Activated T-cell treated with anti-CD3 and anti-CD28 coated beads, Interleukin-2, amount 50 U/mL, for 24 hours (primary cell): ENCODE results near the gene SPAG9.
"Not testable (repeated sequence)": the region's sequence is repeated elsewhere in the genome, so short reads cannot be mapped to it uniquely, and the experiment has no call there.

Experiments used
- DNase-seq: peaks from one replicate; pipeline ENCODE4 v3.0.0-alpha.2; 2020
- H3K27ac Mint-ChIP-seq: 2 replicates; pipeline ENCODE4 v1.8.0; 2020; ENCODE audit warnings: mild to moderate bottlenecking, mixed read lengths
- H3K27me3 Mint-ChIP-seq: 2 replicates; pipeline ENCODE4 v1.8.0; 2020; ENCODE audit warnings: mixed read lengths
- H3K36me3 Mint-ChIP-seq: 2 replicates; pipeline ENCODE4 v1.8.0; 2020; ENCODE audit warnings: low read depth, mixed read lengths
- H3K4me1 Mint-ChIP-seq: 2 replicates; pipeline ENCODE4 v1.8.0; 2020; ENCODE audit warnings: low read depth, mixed read lengths
- H3K4me3 Mint-ChIP-seq: 2 replicates; pipeline ENCODE4 v1.8.0; 2020; ENCODE audit warnings: mild to moderate bottlenecking, moderate library complexity, mixed read lengths
- H3K9me3 Mint-ChIP-seq: 2 replicates; pipeline ENCODE4 v1.8.0; 2020; ENCODE audit warnings: mixed read lengths

Gene SPAG9

GRCh38 chr17:51121620-51122472, 1.2 kb upstream of the SPAG9 start:
- peak overlapping the region; percentile 90 for H3K4me3 Mint-ChIP-seq
- H3K27ac Mint-ChIP-seq, result peak overlapping the region; percentile 100
- no peaks in the 10 kb centered on the region for H3K9me3 Mint-ChIP-seq
- peak; percentile 88 for DNase-seq
- peaks cover 47% of the 10 kb centered on the region for H3K4me1 Mint-ChIP-seq
- no peaks in the 10 kb centered on the region for H3K27me3 Mint-ChIP-seq
- H3K36me3 Mint-ChIP-seq, result peaks cover 21% of the 10 kb centered on the region

GRCh38 chr17:51120357-51120738, 320 bp downstream of the SPAG9 start:
- no peak for DNase-seq
- Mint-ChIP-seq H3K27me3 (no peaks in the 10 kb centered on the region), H3K9me3 (no peaks in the 10 kb centered on the region), H3K36me3 (peaks cover 29% of the 10 kb centered on the region), H3K27ac (peak overlapping the region; percentile 97), H3K4me1 (peaks cover 61% of the 10 kb centered on the region), H3K4me3 (peak overlapping the region; percentile 90)

GRCh38 chr17:51119415-51120356, 982 bp downstream of the SPAG9 start:
- Mint-ChIP-seq H3K9me3 (no peaks in the 10 kb centered on the region), H3K27ac (peak overlapping the region; percentile 97), H3K27me3 (no peaks in the 10 kb centered on the region), H3K4me3 (peak overlapping the region; percentile 90), H3K36me3 (peaks cover 32% of the 10 kb centered on the region), H3K4me1 (peaks cover 66% of the 10 kb centered on the region)
- peak; percentile 63 for DNase-seq

DNA sequence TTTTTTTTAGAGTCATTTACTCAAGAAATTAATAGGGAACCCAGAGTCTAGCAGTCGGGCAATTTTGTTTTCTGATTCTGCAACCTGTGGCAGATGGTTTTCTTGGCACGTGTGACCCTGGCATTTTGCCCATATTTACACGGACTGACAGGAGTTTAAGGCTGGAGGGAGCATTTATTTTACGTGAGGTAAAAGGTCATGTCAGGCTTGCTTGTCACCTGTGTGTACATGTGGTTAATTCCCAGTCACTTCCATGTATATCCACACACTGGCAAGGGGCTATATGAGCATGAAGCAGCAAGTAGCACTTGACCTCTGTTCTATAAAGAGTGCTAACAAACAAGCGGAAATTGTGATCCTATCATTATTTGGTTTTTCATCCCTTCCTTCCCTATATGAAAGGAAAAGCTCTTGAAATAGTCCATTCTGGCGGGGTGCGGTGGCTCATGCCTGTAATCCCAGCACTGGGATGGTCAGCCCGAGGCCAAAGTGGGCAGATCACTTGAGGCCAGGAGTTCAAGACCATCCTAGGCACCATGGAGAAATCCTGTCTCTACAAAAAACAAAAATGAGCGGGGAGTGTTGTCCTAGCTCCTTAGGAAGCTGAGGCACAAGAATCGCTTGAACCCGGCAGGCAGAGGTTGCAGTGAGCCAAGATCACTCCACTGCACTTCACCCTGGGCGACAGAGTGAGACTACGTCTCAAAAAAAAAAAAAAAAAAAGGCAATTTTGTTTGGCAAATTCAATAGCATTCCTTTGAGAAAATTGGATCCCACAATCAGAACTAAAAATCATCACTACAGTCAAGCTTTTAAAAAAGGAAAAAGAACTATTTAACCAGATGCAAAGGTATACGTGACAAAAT, 2.1 kb downstream of the SPAG9 start:
- Mint-ChIP-seq H3K9me3 (no peaks in the 10 kb centered on the region), H3K27me3 (no peaks in the 10 kb centered on the region), H3K36me3 (peaks cover 32% of the 10 kb centered on the region), H3K27ac (peak overlapping the region; percentile 11), H3K4me3 (peak overlapping the region; percentile 90), H3K4me1 (peaks cover 66% of the 10 kb centered on the region)
- DNase-seq, result no peak

DNA sequence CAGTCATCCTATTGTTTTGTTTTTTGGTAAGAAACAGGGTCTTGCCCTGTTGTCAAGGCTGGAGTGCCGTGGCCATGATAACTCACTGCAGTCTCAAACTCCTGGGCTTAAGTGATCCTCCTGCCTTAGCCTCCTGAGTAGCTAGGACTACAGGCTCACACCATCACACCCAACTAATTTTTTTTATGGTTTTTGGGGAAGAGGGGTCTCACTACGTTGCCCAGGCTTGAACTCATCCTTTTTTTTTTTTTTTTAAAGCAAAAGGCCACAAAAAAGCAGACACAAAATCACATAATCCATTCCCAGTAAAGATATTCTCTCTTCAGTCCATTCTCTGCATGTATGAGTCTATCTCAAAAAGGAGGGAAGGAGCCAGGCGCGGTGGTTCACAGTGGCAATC, 5.5 kb downstream of the SPAG9 start:
- H3K4me1 Mint-ChIP-seq, result peaks cover 54% of the 10 kb centered on the region
- no peaks in the 10 kb centered on the region for H3K27me3 Mint-ChIP-seq
- DNase-seq, result no peak
- H3K9me3 Mint-ChIP-seq, result no peaks in the 10 kb centered on the region
- no peak overlapping the region for H3K27ac Mint-ChIP-seq
- H3K4me3 Mint-ChIP-seq, result no peak overlapping the region
- H3K36me3 Mint-ChIP-seq, result peaks cover 34% of the 10 kb centered on the region

DNA sequence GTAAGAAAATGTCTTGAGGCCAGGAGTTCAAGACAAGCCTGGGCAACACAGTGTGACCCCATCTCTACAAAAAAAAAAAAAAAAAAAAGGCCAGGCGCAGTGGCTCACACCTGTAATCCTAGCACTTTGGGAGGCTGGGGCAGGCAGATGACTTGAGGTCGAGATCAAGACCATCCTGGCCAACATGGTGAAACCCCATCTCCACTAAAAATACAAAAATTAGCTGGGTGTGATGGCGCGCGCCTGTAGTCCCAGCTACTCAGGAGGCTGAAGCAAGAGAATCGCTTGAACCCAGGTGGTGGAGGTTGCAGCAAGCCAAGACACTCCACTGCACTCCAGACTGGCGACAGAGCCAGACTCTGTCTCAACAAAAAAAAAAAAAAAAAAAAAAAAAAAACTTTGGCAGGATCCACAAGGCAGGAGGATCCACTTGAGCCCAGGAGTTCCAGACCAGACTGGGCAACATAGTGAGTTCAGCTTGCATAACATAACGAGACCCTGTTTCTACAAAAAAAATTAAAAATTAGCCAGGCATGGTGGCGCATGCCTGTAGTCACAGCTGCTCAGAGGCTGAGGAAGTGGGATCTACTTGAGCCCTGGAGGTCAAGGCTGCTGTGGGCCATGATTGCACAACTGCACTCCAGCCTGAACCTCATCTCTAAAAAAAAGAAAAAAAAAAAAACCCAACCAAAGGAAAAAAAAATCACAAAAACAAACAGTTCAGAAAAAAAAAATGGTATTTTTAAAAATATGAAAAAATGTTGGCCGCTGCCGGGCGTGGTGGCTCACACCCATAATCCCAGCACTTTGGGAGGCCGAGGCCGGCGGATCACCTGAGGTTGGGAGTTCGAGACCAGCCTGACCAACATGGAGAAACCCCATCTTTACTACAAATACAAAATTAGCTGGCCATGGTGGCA, 8.1 kb downstream of the SPAG9 start:
- not testable (repeated sequence) for DNase-seq, H3K9me3 Mint-ChIP-seq, H3K4me3 Mint-ChIP-seq, H3K27ac Mint-ChIP-seq, H3K27me3 Mint-ChIP-seq
- Mint-ChIP-seq H3K4me1 (peaks cover 33% of the 10 kb centered on the region), H3K36me3 (peaks cover 22% of the 10 kb centered on the region)

DNA sequence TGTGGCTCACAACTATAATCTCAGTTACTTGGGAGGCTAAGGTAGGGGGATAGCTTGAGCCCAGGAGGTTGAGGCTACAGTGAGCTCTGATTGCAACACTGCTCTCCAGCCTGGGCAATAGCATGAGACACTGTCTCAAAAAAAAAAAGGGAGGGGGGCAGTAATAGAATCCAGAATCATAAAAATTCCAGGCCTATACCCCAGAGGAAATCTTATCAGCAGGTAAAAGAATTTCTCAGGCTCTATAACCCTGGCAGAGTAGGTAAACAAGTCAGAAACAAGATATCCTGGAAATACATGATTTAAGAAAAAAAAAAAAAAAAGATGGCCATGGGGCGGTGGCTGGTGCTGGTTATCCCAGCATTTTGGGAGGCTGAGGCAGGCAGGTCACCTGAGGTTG, 12.9 kb downstream of the SPAG9 start:
- H3K4me1 Mint-ChIP-seq, result peaks cover 20% of the 10 kb centered on the region
- H3K27ac Mint-ChIP-seq, result no peak overlapping the region
- peaks cover 22% of the 10 kb centered on the region for H3K36me3 Mint-ChIP-seq
- H3K4me3 Mint-ChIP-seq, result no peak overlapping the region
- no peak for DNase-seq
- no peaks in the 10 kb centered on the region for H3K27me3 Mint-ChIP-seq
- no peaks in the 10 kb centered on the region for H3K9me3 Mint-ChIP-seq

DNA sequence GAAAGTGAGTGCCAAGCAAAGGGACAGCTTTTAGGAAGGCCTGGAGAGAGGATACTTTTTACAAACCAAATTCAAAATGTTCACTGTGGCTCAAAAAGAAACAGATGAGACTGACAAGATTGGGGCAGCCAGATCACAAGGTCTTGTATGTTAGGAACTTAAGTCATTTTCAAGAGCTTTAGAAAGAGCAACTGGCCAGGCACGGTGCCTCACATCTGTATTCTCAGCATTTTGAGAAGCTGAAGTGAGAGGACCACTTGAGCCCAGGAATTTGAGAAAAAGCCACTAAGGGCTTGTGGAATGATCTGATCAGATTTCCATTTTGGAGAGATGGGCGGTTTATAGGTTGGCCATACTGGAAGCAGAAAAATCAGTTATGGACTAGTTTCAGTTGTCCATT, 17.2 kb downstream of the SPAG9 start:
- Mint-ChIP-seq H3K9me3 (no peaks in the 10 kb centered on the region), H3K36me3 (peaks cover 19% of the 10 kb centered on the region), H3K27me3 (no peaks in the 10 kb centered on the region), H3K27ac (no peak overlapping the region), H3K4me1 (peaks cover 16% of the 10 kb centered on the region), H3K4me3 (no peak overlapping the region)
- DNase-seq, result no peak

GRCh38 chr17:51103050-51103449, 17.6 kb downstream of the SPAG9 start:
- H3K9me3 Mint-ChIP-seq, result no peaks in the 10 kb centered on the region

DNA sequence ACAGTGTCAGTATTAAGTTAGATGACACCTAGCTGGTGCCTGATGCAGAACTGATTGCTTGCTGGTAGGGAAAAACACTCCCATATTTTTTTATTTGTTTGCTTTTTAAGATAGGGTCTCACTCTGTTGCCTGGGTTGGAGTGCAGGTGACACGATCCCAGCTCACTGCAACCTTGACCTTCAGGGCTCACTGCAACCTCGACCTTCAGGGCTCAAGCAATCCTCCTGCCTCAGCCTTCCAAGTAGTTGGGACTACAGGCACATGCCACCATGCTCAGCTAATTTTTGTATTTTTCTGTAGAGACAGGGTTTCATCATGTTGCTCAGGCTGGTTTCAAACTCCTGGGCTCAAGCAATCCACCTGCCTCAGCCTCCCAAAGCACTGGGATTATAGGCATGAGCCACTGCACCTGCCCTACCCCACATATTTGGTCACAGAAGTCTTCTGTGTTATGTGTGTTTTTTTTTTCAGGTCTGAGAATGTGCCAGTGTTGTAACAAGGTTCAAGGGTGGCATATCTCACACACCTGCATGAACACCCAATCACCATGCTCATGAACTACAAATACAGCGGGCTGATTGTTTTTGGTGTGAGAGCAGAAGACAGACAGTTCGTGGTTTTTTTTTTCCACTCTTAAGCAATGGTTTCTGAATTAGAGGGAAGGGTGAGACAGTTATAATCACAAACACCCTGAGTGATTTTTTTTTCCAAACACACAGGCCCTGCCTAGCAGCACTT, 22.8 kb downstream of the SPAG9 start:
- no peak overlapping the region for H3K27ac Mint-ChIP-seq
- H3K27me3 Mint-ChIP-seq, result no peaks in the 10 kb centered on the region

More at GRCh38 chr17:51103050-51103449, 17.6 kb downstream of the SPAG9 start:
- DNase-seq, result no peak
- H3K27ac Mint-ChIP-seq, result no peak overlapping the region
- no peak overlapping the region for H3K4me3 Mint-ChIP-seq
- H3K4me1 Mint-ChIP-seq, result peaks cover 20% of the 10 kb centered on the region
- no peaks in the 10 kb centered on the region for H3K27me3 Mint-ChIP-seq
- H3K36me3 Mint-ChIP-seq, result peaks cover 21% of the 10 kb centered on the region

GRCh38 chr17:51091635-51092034, 29.0 kb downstream of the SPAG9 start:
- H3K36me3 Mint-ChIP-seq, result peaks cover 6% of the 10 kb centered on the region
- no peak overlapping the region for H3K4me3 Mint-ChIP-seq
- H3K27ac Mint-ChIP-seq, result no peak overlapping the region
- no peak for DNase-seq
- no peaks in the 10 kb centered on the region for H3K27me3 Mint-ChIP-seq
- no peaks in the 10 kb centered on the region for H3K9me3 Mint-ChIP-seq
- H3K4me1 Mint-ChIP-seq, result peaks cover 35% of the 10 kb centered on the region

More for the DNA sequence above, 22.8 kb downstream of the SPAG9 start:
- peaks cover 9% of the 10 kb centered on the region for H3K36me3 Mint-ChIP-seq
- no peaks in the 10 kb centered on the region for H3K9me3 Mint-ChIP-seq
- DNase-seq, result no peak
- H3K4me1 Mint-ChIP-seq, result peaks cover 35% of the 10 kb centered on the region
- no peak overlapping the region for H3K4me3 Mint-ChIP-seq

- not testable (repeated sequence) for H3K27ac Mint-ChIP-seq, H3K27me3 Mint-ChIP-seq, H3K9me3 Mint-ChIP-seq, H3K4me3 Mint-ChIP-seq, DNase-seq, H3K36me3 Mint-ChIP-seq
- peaks cover 34% of the 10 kb centered on the region for H3K4me1 Mint-ChIP-seq
These were observed 31.8 kb downstream of the SPAG9 start for GRCh38 chr17:51088868-51089267.

- DNase-seq, result no peak
- Mint-ChIP-seq H3K27ac (no peak overlapping the region), H3K4me3 (no peak overlapping the region), H3K27me3 (no peaks in the 10 kb centered on the region), H3K4me1 (peaks cover 34% of the 10 kb centered on the region), H3K36me3 (peaks cover 6% of the 10 kb centered on the region), H3K9me3 (no peaks in the 10 kb centered on the region)
These were observed 32.4 kb downstream of the SPAG9 start for GRCh38 chr17:51088287-51088686.
